H1 (cell line): ENCODE measurements around the gene GOLPH3L.

ENCODE experiments used
- ATF2 ChIP-seq: IDR thresholded peaks from 2 replicates; pipeline ENCODE4 v1.6.1; 2012; ENCODE audit warnings: low read length, inconsistent platforms
- CTCF ChIP-seq, 3 experiments: IDR thresholded peaks; 1 replicate in 2 of 3; 2 replicates in 1 of 3; pipeline versions ENCODE4 v1.5.1 to v1.6.1; 2011; ENCODE audit warnings: low read length in 3 of 3, mild to moderate bottlenecking in 3 of 3, inconsistent platforms in 2 of 3, low read depth in 1 of 3, moderate library complexity in 1 of 3; ENCODE audit not compliant: insufficient read depth in 1 of 3; ENCODE audit errors: control extremely low read depth in 1 of 3
- EP300 ChIP-seq, 2 experiments: IDR thresholded peaks; 1 replicate in 1 of 2; 2 replicates in 1 of 2; pipeline ENCODE4 v1.6.1; 2011 to 2012; ENCODE audit warnings: low read depth in 2 of 2, low read length in 2 of 2, mild to moderate bottlenecking in 2 of 2, borderline replicate concordance in 1 of 2, inconsistent platforms in 1 of 2, moderate library complexity in 1 of 2
- GABPA ChIP-seq: IDR thresholded peaks from 2 replicates; pipeline ENCODE4 v1.6.1; 2011; ENCODE audit warnings: mild to moderate bottlenecking, low read length, moderate library complexity, borderline replicate concordance; ENCODE audit not compliant: insufficient read depth
- KDM5A ChIP-seq: fragments of 200-600 bp; IDR thresholded peaks from 2 replicates; pipeline ENCODE4 v1.7.1; 2012; ENCODE audit warnings: mild to moderate bottlenecking, low read length, inconsistent platforms, mixed read lengths
- POLR2A ChIP-seq, 2 experiments: IDR thresholded peaks; 1 replicate in 1 of 2; 2 replicates in 1 of 2; pipeline ENCODE4 v1.6.1; 2011; ENCODE audit warnings: low read depth in 2 of 2, low read length in 2 of 2, mild to moderate bottlenecking in 2 of 2; ENCODE audit errors: control extremely low read depth in 1 of 2
- RNF2 ChIP-seq: fragments of 200-900, 300-1000 bp; sonication (generic); IDR thresholded peaks from 2 replicates; pipeline ENCODE4 v1.7.1; 2016; ENCODE audit warnings: borderline replicate concordance, low read depth, mild to moderate bottlenecking, antibody characterized with exemption, low read length; ENCODE audit not compliant: poor library complexity, severe bottlenecking; ENCODE audit errors: missing control alignments
- TAF1 ChIP-seq: IDR thresholded peaks from 2 replicates; pipeline ENCODE4 v1.6.1; 2011; ENCODE audit warnings: mild to moderate bottlenecking, low read depth, low read length

- TF ChIP-seq CTCF (IDR thresholded peaks at IDR 0.05; ENCODE audit: control extremely low read depth in 1 of 3, insufficient read depth in 1 of 3, low read depth in 1 of 3, low read length in 3 of 3), result no peak
- TF ChIP-seq EP300 (IDR thresholded peaks at IDR 0.05; ENCODE audit: borderline replicate concordance in 1 of 2, low read depth in 2 of 2, low read length in 2 of 2), result no peak
- TF ChIP-seq RNF2, result no peak
- TF ChIP-seq POLR2A (IDR thresholded peaks at IDR 0.05; ENCODE audit: control extremely low read depth in 1 of 2, low read depth in 2 of 2, low read length in 2 of 2), result no peak
- no peak for TF ChIP-seq ATF2
- TF ChIP-seq KDM5A, result no peak
- no peak for TF ChIP-seq TAF1
- no peak for TF ChIP-seq GABPA
Observed at GRCh38 chr1:150688763-150689162, 8.2 kb downstream of the GOLPH3L start.
